ENCODE measurements around the gene CDK9. TPM values are rescaled to one million over a fixed set of nuclear protein-coding genes. Genes with fewer than 3 reads are reported as not detected.

Gene CDK9
- total and polyA plus RNA-seq, 2 of the 4 experiments (the other 2 are of a cell fraction) = 30.3 to 49.9 TPM

DNA sequence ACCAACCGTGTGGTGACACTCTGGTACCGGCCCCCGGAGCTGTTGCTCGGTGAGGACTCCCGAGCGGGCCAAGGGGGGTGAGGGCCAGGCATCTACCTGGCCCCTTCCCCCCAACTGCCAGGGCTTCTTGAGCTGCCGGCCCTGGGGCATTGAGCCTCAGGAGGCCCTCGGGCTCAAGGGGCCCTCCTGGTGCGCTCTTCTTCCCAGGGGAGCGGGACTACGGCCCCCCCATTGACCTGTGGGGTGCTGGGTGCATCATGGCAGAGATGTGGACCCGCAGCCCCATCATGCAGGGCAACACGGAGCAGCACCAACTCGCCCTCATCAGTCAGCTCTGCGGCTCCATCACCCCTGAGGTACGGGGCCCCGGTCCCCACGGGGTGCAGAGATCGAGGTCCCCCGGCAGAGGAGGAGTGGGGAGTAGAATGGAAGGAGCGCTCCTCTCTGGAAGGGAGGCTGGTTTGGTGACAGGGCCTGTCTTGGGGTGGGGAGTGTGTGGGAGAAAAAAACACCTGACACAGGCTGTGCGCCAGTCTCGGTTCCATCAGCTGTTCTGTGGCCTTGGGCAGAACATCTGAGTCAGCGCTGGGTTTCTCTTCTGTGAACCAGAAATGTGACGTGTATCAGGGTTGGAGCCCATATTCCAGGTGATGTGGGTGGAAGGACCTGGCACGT lies 2.6 kb downstream of the CDK9 start:
- Histone ChIP-seq H3K27ac (ENCODE audit: insufficient read depth, low read length) (no peak overlapping the region), H4K8ac (ENCODE audit: low read depth in 2 of 2, low read length in 2 of 2) (no peak overlapping the region), H4K5ac (ENCODE audit: low read depth, low read length) (no peak overlapping the region), H2BK15ac (ENCODE audit: low read depth, low read length) (no peak overlapping the region), H3K9me3 (ENCODE audit: control insufficient read depth, insufficient read depth, low read length) (no peaks in the 10 kb centered on the region), H3K9me1 (ENCODE audit: insufficient read depth, low read length) (peaks cover 5% of the 10 kb centered on the region), H3K56ac (ENCODE audit: extremely low read depth, insufficient read depth, low read length) (no peak overlapping the region), H3K4ac (ENCODE audit: low read depth, low read length) (no peak overlapping the region), H3K36me3 (ENCODE audit: control insufficient read depth, insufficient read depth, low read length) (peaks cover 47% of the 10 kb centered on the region), H3K9ac (ENCODE audit: low read depth, low read length) (no peak overlapping the region), H3K23ac (ENCODE audit: low read depth, low read length) (no peak overlapping the region), H2BK20ac (ENCODE audit: low read depth, low read length) (no peak overlapping the region), H3K18ac (ENCODE audit: low read depth, low read length) (no peak overlapping the region), H2AK9ac (replicated peaks; ENCODE audit: low read depth, low read length, poor library complexity) (no peak overlapping the region), H2AK5ac (ENCODE audit: low read depth, low read length) (no peak overlapping the region), H3K4me2 (ENCODE audit: low read depth, low read length) (no peak overlapping the region), H3K14ac (replicated peaks; ENCODE audit: low read depth, low read length) (no peak overlapping the region), H2BK5ac (ENCODE audit: low read depth, low read length, poor library complexity, severe bottlenecking) (no peak overlapping the region), H3K27me3 (ENCODE audit: control insufficient read depth, insufficient read depth, low read length) (no peaks in the 10 kb centered on the region), H4K20me1 (ENCODE audit: insufficient read depth, low read length) (peaks cover 62% of the 10 kb centered on the region), H4K91ac (ENCODE audit: insufficient read depth, low read depth, low read length) (no peak overlapping the region), H2AFZ (replicated peaks; ENCODE audit: low read length, poor library complexity) (no peak overlapping the region), H2BK120ac (ENCODE audit: low read depth, low read length) (no peak overlapping the region), H3K4me3 (ENCODE audit: insufficient read depth, low read depth, low read length) (no peak overlapping the region), H3K79me1 (ENCODE audit: low read depth in 1 of 2, low read length in 2 of 2) (peaks cover 26 to 69% of the 10 kb centered on the region in 2 experiments), H3K4me1 (ENCODE audit: control insufficient read depth, insufficient read depth, low read length) (peaks cover 3% of the 10 kb centered on the region; the same call in 1 of the 2 replicates)
- WGBS, 2 experiments (ENCODE audit: extremely low coverage in 2 of 2, insufficient read length in 1 of 2) = 93% methylated on average over 9 of the region's 26 CpGs; no CpG with 5 or more reads in 1 of the 2 experiments
- in situ Hi-C loops (cut with MboI; ENCODE audit: low sequenced_read_pairs) (no loop called here), intact Hi-C loops (cut with micrococcal nuclease) (no loop called here), dilution Hi-C loops (cut with HindIII; ENCODE audit: low sequenced_read_pairs, unreplicated experiment) (no loop called here)
- CTCF ChIA-PET = no interaction called here
- TF ChIP-seq, protein P1, sequence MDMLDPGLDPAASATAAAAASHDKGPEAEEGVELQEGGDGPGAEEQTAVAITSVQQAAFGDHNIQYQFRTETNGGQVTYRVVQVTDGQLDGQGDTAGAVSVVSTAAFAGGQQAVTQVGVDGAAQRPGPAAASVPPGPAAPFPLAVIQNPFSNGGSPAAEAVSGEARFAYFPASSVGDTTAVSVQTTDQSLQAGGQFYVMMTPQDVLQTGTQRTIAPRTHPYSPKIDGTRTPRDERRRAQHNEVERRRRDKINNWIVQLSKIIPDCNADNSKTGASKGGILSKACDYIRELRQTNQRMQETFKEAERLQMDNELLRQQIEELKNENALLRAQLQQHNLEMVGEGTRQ (IDR thresholded peaks at IDR 0.05; ENCODE audit: low read depth, low read length) = no peak
- TF ChIP-seq MXI1 (IDR thresholded peaks at IDR 0.05; ENCODE audit: borderline replicate concordance, low read depth, low read length) (no peak), SMC3 (IDR thresholded peaks at IDR 0.05; ENCODE audit: low read depth, low read length) (no peak), RFX5 (IDR thresholded peaks at IDR 0.05; ENCODE audit: low read depth, low read length) (no peak), MAZ (IDR thresholded peaks at IDR 0.05; ENCODE audit: borderline replicate concordance, low read depth, low read length) (no peak), CHD1 (IDR thresholded peaks at IDR 0.05; ENCODE audit: low read depth, low read length) (no peak), CEBPB (IDR thresholded peaks at IDR 0.05; ENCODE audit: low read depth, low read length) (no peak), RCOR1 (IDR thresholded peaks at IDR 0.05; ENCODE audit: insufficient replicate concordance, low read length) (no peak), FOS (IDR thresholded peaks at IDR 0.05; ENCODE audit: low read depth, low read length) (no peak), POLR2A (IDR thresholded peaks at IDR 0.05; ENCODE audit: low read depth, low read length) (no peak), BHLHE40 (IDR thresholded peaks at IDR 0.05; ENCODE audit: low read depth, low read length) (no peak), RAD21 (IDR thresholded peaks at IDR 0.05; ENCODE audit: low read length) (no peak), MAFK (IDR thresholded peaks at IDR 0.05; ENCODE audit: low read depth, low read length) (no peak), NFE2L2 (IDR thresholded peaks at IDR 0.05; ENCODE audit: low read depth, low read length) (no peak)
- TF ChIP-seq, protein P2, sequence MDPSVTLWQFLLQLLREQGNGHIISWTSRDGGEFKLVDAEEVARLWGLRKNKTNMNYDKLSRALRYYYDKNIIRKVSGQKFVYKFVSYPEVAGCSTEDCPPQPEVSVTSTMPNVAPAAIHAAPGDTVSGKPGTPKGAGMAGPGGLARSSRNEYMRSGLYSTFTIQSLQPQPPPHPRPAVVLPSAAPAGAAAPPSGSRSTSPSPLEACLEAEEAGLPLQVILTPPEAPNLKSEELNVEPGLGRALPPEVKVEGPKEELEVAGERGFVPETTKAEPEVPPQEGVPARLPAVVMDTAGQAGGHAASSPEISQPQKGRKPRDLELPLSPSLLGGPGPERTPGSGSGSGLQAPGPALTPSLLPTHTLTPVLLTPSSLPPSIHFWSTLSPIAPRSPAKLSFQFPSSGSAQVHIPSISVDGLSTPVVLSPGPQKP (IDR thresholded peaks at IDR 0.05; ENCODE audit: borderline replicate concordance, low read depth, low read length) = no peak
- TF ChIP-seq, protein P3, sequence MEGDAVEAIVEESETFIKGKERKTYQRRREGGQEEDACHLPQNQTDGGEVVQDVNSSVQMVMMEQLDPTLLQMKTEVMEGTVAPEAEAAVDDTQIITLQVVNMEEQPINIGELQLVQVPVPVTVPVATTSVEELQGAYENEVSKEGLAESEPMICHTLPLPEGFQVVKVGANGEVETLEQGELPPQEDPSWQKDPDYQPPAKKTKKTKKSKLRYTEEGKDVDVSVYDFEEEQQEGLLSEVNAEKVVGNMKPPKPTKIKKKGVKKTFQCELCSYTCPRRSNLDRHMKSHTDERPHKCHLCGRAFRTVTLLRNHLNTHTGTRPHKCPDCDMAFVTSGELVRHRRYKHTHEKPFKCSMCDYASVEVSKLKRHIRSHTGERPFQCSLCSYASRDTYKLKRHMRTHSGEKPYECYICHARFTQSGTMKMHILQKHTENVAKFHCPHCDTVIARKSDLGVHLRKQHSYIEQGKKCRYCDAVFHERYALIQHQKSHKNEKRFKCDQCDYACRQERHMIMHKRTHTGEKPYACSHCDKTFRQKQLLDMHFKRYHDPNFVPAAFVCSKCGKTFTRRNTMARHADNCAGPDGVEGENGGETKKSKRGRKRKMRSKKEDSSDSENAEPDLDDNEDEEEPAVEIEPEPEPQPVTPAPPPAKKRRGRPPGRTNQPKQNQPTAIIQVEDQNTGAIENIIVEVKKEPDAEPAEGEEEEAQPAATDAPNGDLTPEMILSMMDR (conservative IDR thresholded peaks at IDR 0.05; ENCODE audit: low read depth, low read length) = no peak
- ATAC-seq (ENCODE audit: low read depth) (no peak), DNase-seq (no peak)
- BruUV-seq (replicated peaks) = no TSS peak
- POLR2A ChIA-PET (ENCODE audit: unreplicated experiment) = interaction anchor here (0.5 kb wide), 1 partner anchor 128 kb away, joined by 3 read pairs; the partner anchor contains the start of gene ST6GALNAC4
